Spleen (tissue), 7 donors: ENCODE measurements around the gene SPC25.

Experiments used
- CTCF ChIP-seq, 11 experiments: fragments of 200-600 bp in 7 of 11; fragments of 450-650 bp in 4 of 11; sonication (generic) in 4 of 11; IDR thresholded peaks in 8 of 11; conservative IDR thresholded peaks in 3 of 11; 1 replicate in 7 of 11; 2 replicates in 4 of 11; pipeline versions ENCODE4 v1.4.0 to v1.8.0; 2016 to 2021; ENCODE audit warnings: antibody characterized with exemption in 11 of 11, inconsistent platforms in 4 of 11, mild to moderate bottlenecking in 1 of 11
- POLR2A ChIP-seq, 3 donors: fragments of 450-650 bp; IDR thresholded peaks; one replicate each; pipeline ENCODE4 v1.5.1; 2017; ENCODE audit warnings: antibody characterized with exemption in 3 of 3, mild to moderate bottlenecking in 1 of 3
- donor health status: DM: no; HTN: no; CAD: no; lungs with moderate emphysema.
- donor health status: DM: no; HTN: no; CAD: no.
- donor health status: DM: no; HTN: no; CAD: no.

- TF ChIP-seq POLR2A (IDR thresholded peaks at IDR 0.05) (no peak), CTCF (IDR thresholded peaks at IDR 0.05 in 8 of 11, conservative IDR thresholded peaks at IDR 0.05 in 3 of 11) (no peak)
Observed at GRCh38 chr2:168895771-168896170, 5.5 kb upstream of the SPC25 start.
